MM.1S (cell line): ENCODE measurements around the gene COL7A1.

ENCODE experiments used
- DNase-seq: peaks from one replicate; pipeline ENCODE4 v3.0.0-alpha.2; 2015
- H2AFZ ChIP-seq: fragments of 300-600 bp; sonication (generic); 2 replicates; pipeline ENCODE4 v1.6.0; 2016; ENCODE audit warnings: antibody characterized with exemption, low read length
- H3F3A ChIP-seq: fragments of 300-600 bp; sonication (generic); 2 replicates; pipeline ENCODE4 v1.6.1; 2016; ENCODE audit warnings: mild to moderate bottlenecking, antibody characterized with exemption, low read length, moderate library complexity, mixed read lengths; ENCODE audit not compliant: insufficient read depth
- H3K27ac ChIP-seq: fragments of 300-600 bp; sonication (generic); 2 replicates; pipeline ENCODE4 v1.5.1; 2016; ENCODE audit warnings: mild to moderate bottlenecking, low read length
- H3K27me3 ChIP-seq: fragments of 300-600 bp; sonication (generic); replicated peaks from 2 replicates; pipeline ENCODE4 v1.6.0; 2016; ENCODE audit warnings: low read length; ENCODE audit not compliant: insufficient read depth
- H3K36me3 ChIP-seq: fragments of 300-600 bp; sonication (generic); replicated peaks from 2 replicates; pipeline ENCODE4 v1.6.1; 2016; ENCODE audit warnings: mild to moderate bottlenecking, low read length, mixed read lengths; ENCODE audit not compliant: insufficient read depth
- H3K4me1 ChIP-seq: fragments of 300-600 bp; sonication (generic); 2 replicates; pipeline ENCODE4 v1.6.1; 2016; ENCODE audit warnings: low read length, mixed read lengths
- H3K4me2 ChIP-seq: fragments of 300-600 bp; sonication (generic); 2 replicates; pipeline ENCODE4 v1.6.0; 2016; ENCODE audit warnings: low read depth, low read length
- H3K4me3 ChIP-seq: fragments of 300-600 bp; sonication (generic); 2 replicates; pipeline ENCODE4 v1.5.1; 2016; ENCODE audit warnings: low read length, mixed read lengths
- H3K79me2 ChIP-seq: fragments of 300-600 bp; sonication (generic); 2 replicates; pipeline ENCODE4 v1.6.1; 2016; ENCODE audit warnings: mixed run types, low read length, mixed read lengths
- H3K9ac ChIP-seq: fragments of 300-600 bp; sonication (generic); 2 replicates; pipeline ENCODE4 v1.6.1; 2016; ENCODE audit warnings: low read length, mixed read lengths
- H3K9me2 ChIP-seq: fragments of 300-600 bp; sonication (generic); replicated peaks from 2 replicates; pipeline ENCODE4 v1.6.1; 2016; ENCODE audit warnings: mild to moderate bottlenecking, low read length, mixed read lengths; ENCODE audit not compliant: insufficient read depth
- H3K9me3 ChIP-seq: fragments of 300-600 bp; sonication (generic); replicated peaks from 2 replicates; pipeline ENCODE4 v1.6.1; 2016; ENCODE audit warnings: mild to moderate bottlenecking, low read length, mixed read lengths; ENCODE audit not compliant: insufficient read depth
- H4K20me1 ChIP-seq: fragments of 300-600 bp; sonication (generic); 2 replicates; pipeline ENCODE4 v1.6.1; 2016; ENCODE audit warnings: mild to moderate bottlenecking, low read length, moderate library complexity, mixed read lengths; ENCODE audit not compliant: insufficient read depth
- EZH2 ChIP-seq: fragments of 300-600 bp; sonication (generic); optimal IDR thresholded peaks from 2 replicates; pipeline ENCODE3; 2017; ENCODE audit warnings: low read depth, mild to moderate bottlenecking, antibody characterized with exemption, low read length, mixed read lengths
- EZH2phosphoT487 ChIP-seq: fragments of 300-600 bp; sonication (generic); IDR thresholded peaks from 2 replicates; pipeline ENCODE4 v1.6.1; 2018; ENCODE audit warnings: antibody characterized with exemption, low read length
- TF ChIP-seq, protein P1 (sequence below): fragments of 300-600 bp; sonication (generic); IDR thresholded peaks from 2 replicates; pipeline ENCODE4 v1.5.1; 2016; ENCODE audit warnings: antibody characterized with exemption, low read length, mixed read lengths

Gene COL7A1

DNA sequence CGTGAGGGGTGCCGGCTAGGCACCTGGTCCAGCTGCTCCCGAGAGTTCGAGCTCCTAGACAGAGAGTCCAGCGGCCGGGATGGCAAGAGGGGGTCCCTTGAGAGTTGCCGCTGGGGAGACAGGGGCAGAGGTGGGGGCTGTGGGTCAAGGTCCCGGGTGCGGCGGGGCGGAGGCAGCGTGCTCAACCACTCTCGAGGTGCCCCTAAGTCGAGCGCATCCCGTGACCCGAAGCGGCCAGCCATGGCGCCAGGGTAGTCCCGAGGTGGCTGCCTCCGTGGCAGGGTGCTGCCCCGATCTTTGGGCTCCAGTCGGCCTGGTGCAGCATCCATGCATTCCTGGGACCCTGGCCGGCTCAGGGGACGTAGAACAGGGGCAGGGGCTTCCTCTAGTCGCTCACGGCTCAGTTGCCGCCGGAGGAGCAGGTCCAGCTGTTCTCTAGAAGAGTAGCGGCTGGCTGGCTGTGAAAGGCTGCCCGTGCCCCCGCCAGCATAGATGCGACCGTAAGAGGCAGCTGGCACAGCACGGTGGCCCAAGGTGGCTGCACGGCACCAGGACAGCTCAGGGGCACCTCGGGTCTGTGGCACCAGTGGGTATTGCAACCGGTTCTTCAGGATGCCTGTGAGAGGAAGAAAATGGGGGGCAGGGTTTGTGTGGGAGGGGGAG, 44.9 kb upstream of the COL7A1 start:
- H3K36me3 ChIP-seq, result no peaks in the 10 kb centered on the region
- no peak overlapping the region for H3K9ac ChIP-seq

DNA sequence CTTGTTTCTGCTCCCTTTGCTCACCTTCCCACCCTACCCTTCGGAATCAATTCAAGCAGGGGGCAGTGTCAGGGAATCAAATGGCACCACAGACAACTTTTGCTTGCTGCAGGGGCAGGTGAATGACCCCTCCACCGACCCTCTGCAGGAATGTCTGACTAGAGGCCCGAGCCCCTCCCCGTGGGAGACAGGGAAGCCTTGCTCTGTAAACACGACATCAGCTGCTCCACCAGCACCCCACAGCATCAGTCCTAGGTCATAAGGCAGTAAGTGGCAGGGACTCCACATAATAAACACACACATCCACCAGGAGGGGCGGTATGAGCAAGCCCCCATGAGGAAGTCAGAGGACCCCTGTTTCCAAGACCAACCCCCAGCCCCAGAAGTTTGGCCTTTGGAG, 42.2 kb upstream of the COL7A1 start:
- H3K4me3 ChIP-seq, result no peak overlapping the region
- H3K9ac ChIP-seq, result no peak overlapping the region
- H3K4me1 ChIP-seq, result peaks cover 12% of the 10 kb centered on the region; the same call in 1 of the 2 replicates
- H3K9me2 ChIP-seq, result no peaks in the 10 kb centered on the region
- H3K4me2 ChIP-seq, result no peak overlapping the region
- no peaks in the 10 kb centered on the region for H3K79me2 ChIP-seq
- peaks cover 11% of the 10 kb centered on the region for H3K27me3 ChIP-seq
- no peak overlapping the region for H2AFZ ChIP-seq
- TF ChIP-seq, protein P1, sequence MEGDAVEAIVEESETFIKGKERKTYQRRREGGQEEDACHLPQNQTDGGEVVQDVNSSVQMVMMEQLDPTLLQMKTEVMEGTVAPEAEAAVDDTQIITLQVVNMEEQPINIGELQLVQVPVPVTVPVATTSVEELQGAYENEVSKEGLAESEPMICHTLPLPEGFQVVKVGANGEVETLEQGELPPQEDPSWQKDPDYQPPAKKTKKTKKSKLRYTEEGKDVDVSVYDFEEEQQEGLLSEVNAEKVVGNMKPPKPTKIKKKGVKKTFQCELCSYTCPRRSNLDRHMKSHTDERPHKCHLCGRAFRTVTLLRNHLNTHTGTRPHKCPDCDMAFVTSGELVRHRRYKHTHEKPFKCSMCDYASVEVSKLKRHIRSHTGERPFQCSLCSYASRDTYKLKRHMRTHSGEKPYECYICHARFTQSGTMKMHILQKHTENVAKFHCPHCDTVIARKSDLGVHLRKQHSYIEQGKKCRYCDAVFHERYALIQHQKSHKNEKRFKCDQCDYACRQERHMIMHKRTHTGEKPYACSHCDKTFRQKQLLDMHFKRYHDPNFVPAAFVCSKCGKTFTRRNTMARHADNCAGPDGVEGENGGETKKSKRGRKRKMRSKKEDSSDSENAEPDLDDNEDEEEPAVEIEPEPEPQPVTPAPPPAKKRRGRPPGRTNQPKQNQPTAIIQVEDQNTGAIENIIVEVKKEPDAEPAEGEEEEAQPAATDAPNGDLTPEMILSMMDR, result no peak
- TF ChIP-seq EZH2, result no peak
- TF ChIP-seq EZH2phosphoT487, result no peak
- DNase-seq, result no peak
- no peaks in the 10 kb centered on the region for H4K20me1 ChIP-seq
- no peaks in the 10 kb centered on the region for H3K36me3 ChIP-seq
- no peak overlapping the region for H3K27ac ChIP-seq
- H3K9me3 ChIP-seq, result no peaks in the 10 kb centered on the region
- H3F3A ChIP-seq, result no peaks in the 10 kb centered on the region

More for the DNA sequence above, 44.9 kb upstream of the COL7A1 start:
- TF ChIP-seq EZH2phosphoT487, result no peak
- TF ChIP-seq EZH2, result no peak
- TF ChIP-seq, protein P1, result no peak
- Histone ChIP-seq H3K9me3 (no peaks in the 10 kb centered on the region), H4K20me1 (no peaks in the 10 kb centered on the region), H3K4me1 (peaks cover 7% of the 10 kb centered on the region; the same call in 1 of the 2 replicates), H3K9me2 (no peaks in the 10 kb centered on the region), H2AFZ (no peak overlapping the region), H3K4me3 (no peak overlapping the region), H3K4me2 (no peak overlapping the region), H3K27me3 (peaks cover 19% of the 10 kb centered on the region), H3K79me2 (no peaks in the 10 kb centered on the region), H3F3A (no peaks in the 10 kb centered on the region), H3K27ac (no peak overlapping the region)
- DNase-seq, result no peak

- H3F3A ChIP-seq, result no peaks in the 10 kb centered on the region
- H3K36me3 ChIP-seq, result no peaks in the 10 kb centered on the region
- peaks cover 12% of the 10 kb centered on the region; the same call in 1 of the 2 replicates for H3K4me1 ChIP-seq
- TF ChIP-seq EZH2phosphoT487, result no peak
- TF ChIP-seq EZH2, result no peak
- TF ChIP-seq, protein P1, result no peak
- no peaks in the 10 kb centered on the region for H3K9me3 ChIP-seq
- H3K4me3 ChIP-seq, result peak overlapping the region; percentile 88
- H3K27ac ChIP-seq, result no peak overlapping the region
- H4K20me1 ChIP-seq, result no peaks in the 10 kb centered on the region
- peak overlapping the region; percentile 99 for H3K4me2 ChIP-seq
- no peak for DNase-seq
- H3K9me2 ChIP-seq, result no peaks in the 10 kb centered on the region
- peak overlapping the region; percentile 86 for H2AFZ ChIP-seq
- peak overlapping the region; percentile 65; the same call in 1 of the 2 replicates for H3K9ac ChIP-seq
- H3K27me3 ChIP-seq, result peaks cover 8% of the 10 kb centered on the region; the same call in 1 of the 2 replicates
- no peaks in the 10 kb centered on the region for H3K79me2 ChIP-seq
These were observed 41.1 kb upstream of the COL7A1 start for GRCh38 chr3:48636149-48636655.
